ENCODE data around the gene FIGN. TPM values are rescaled to one million over a fixed set of nuclear protein-coding genes. Genes with fewer than 3 reads are reported as not detected.

The FIGN gene
- total RNA-seq, 2 donors from 2014 or later: 18.6 to 20.5 TPM

DNA sequence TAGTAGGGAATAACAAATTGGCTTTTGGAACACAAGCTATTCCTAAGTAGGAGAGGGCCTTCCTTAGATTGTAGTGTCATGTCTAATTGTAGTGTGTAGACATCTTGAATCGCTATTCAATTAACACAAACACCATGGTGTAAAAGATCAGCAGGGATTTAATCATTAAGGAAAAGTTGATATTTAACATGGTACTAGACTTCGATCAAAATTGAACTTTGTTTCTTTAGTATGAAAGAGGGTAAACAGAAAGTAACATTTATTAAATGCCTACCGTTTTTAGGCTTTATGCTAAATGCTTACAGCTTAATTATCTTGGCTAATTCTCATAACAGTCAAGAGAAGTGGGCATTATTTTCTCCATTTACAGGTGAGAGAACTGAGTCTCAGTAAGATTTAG, 37.5 kb upstream of the FIGN start:
- Histone ChIP-seq H3K4me3 (ENCODE audit: low read length) (no peak overlapping the region), H3K9ac (ENCODE audit: extremely low read depth, low read length, poor library complexity, severe bottlenecking) (no peak overlapping the region), H3K9me3 (ENCODE audit: control insufficient read depth, low read length) (no peaks in the 10 kb centered on the region), H3K4me1 (ENCODE audit: control insufficient read depth, insufficient read depth, low read length) (no peaks in the 10 kb centered on the region), H3K27me3 (ENCODE audit: control insufficient read depth, insufficient read depth, low read length, poor library complexity, severe bottlenecking) (no peaks in the 10 kb centered on the region), H3K27ac (ENCODE audit: low read depth, low read length) (no peak overlapping the region), H3K36me3 (ENCODE audit: control insufficient read depth, insufficient read depth, low read length) (no peaks in the 10 kb centered on the region)
- DNase-seq: no peak
- H3K27ac Mint-ChIP-seq: no peak overlapping the region
- H3K4me3 Mint-ChIP-seq: no peak overlapping the region
- no peaks in the 10 kb centered on the region for H3K4me1 Mint-ChIP-seq
- no peaks in the 10 kb centered on the region for H3K36me3 Mint-ChIP-seq (ENCODE audit: low read depth)
- H3K27me3 Mint-ChIP-seq (ENCODE audit: insufficient read depth): no peaks in the 10 kb centered on the region
- WGBS, 2 experiments (ENCODE audit: insufficient coverage in 1 of 2, insufficient read length in 1 of 2): 88% methylated on average over 2 of the region's 3 CpGs; no CpG with 5 or more reads in 1 of the 2 experiments
- TF ChIP-seq, protein P1, sequence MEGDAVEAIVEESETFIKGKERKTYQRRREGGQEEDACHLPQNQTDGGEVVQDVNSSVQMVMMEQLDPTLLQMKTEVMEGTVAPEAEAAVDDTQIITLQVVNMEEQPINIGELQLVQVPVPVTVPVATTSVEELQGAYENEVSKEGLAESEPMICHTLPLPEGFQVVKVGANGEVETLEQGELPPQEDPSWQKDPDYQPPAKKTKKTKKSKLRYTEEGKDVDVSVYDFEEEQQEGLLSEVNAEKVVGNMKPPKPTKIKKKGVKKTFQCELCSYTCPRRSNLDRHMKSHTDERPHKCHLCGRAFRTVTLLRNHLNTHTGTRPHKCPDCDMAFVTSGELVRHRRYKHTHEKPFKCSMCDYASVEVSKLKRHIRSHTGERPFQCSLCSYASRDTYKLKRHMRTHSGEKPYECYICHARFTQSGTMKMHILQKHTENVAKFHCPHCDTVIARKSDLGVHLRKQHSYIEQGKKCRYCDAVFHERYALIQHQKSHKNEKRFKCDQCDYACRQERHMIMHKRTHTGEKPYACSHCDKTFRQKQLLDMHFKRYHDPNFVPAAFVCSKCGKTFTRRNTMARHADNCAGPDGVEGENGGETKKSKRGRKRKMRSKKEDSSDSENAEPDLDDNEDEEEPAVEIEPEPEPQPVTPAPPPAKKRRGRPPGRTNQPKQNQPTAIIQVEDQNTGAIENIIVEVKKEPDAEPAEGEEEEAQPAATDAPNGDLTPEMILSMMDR (conservative IDR thresholded peaks at IDR 0.05): no peak
- no peaks in the 10 kb centered on the region for H3K9me3 Mint-ChIP-seq

GRCh38 chr2:163771596-163771995, 35.8 kb upstream of the FIGN start:
- H3K27ac Mint-ChIP-seq: no peak overlapping the region
- Histone ChIP-seq H3K27ac (ENCODE audit: low read depth, low read length) (no peak overlapping the region), H3K36me3 (ENCODE audit: control insufficient read depth, insufficient read depth, low read length) (no peaks in the 10 kb centered on the region), H3K4me1 (ENCODE audit: control insufficient read depth, insufficient read depth, low read length) (no peaks in the 10 kb centered on the region), H3K27me3 (ENCODE audit: control insufficient read depth, insufficient read depth, low read length, poor library complexity, severe bottlenecking) (no peaks in the 10 kb centered on the region), H3K9ac (ENCODE audit: extremely low read depth, low read length, poor library complexity, severe bottlenecking) (no peak overlapping the region), H3K9me3 (ENCODE audit: control insufficient read depth, low read length) (no peaks in the 10 kb centered on the region), H3K4me3 (ENCODE audit: low read length) (no peak overlapping the region)
- DNase-seq: no peak
- 83 to 100% methylated on average over 1 to 4 of the region's 4 CpGs for WGBS, 2 experiments (ENCODE audit: insufficient coverage in 1 of 2, insufficient read length in 1 of 2)
- no peaks in the 10 kb centered on the region for H3K4me1 Mint-ChIP-seq
- no peaks in the 10 kb centered on the region for H3K27me3 Mint-ChIP-seq (ENCODE audit: insufficient read depth)
- no peaks in the 10 kb centered on the region for H3K36me3 Mint-ChIP-seq (ENCODE audit: low read depth)
- no peaks in the 10 kb centered on the region for H3K9me3 Mint-ChIP-seq
- TF ChIP-seq, protein P1 (conservative IDR thresholded peaks at IDR 0.05): no peak
- no peak overlapping the region for H3K4me3 Mint-ChIP-seq

GRCh38 chr2:163768881-163769695, 33.3 kb upstream of the FIGN start:
- peaks cover 3% of the 10 kb centered on the region for H3K4me1 Mint-ChIP-seq
- no peaks in the 10 kb centered on the region for H3K4me1 ChIP-seq (ENCODE audit: control insufficient read depth, insufficient read depth, low read length)
- H3K36me3 ChIP-seq (ENCODE audit: control insufficient read depth, insufficient read depth, low read length): no peaks in the 10 kb centered on the region
- no peak overlapping the region for H3K27ac Mint-ChIP-seq
- DNase-seq: no peak
- H3K27ac ChIP-seq (ENCODE audit: low read depth, low read length): no peak overlapping the region
- H3K27me3 ChIP-seq (ENCODE audit: control insufficient read depth, insufficient read depth, low read length, poor library complexity, severe bottlenecking): no peaks in the 10 kb centered on the region
- no peaks in the 10 kb centered on the region for H3K36me3 Mint-ChIP-seq (ENCODE audit: low read depth)
- no peaks in the 10 kb centered on the region for H3K9me3 Mint-ChIP-seq
- WGBS, 2 experiments (ENCODE audit: insufficient coverage in 1 of 2, insufficient read length in 1 of 2): 94 to 96% methylated on average over 7 of the region's 7 CpGs
- no peak overlapping the region for H3K9ac ChIP-seq (ENCODE audit: extremely low read depth, low read length, poor library complexity, severe bottlenecking)
- no peak overlapping the region for H3K4me3 ChIP-seq (ENCODE audit: low read length)
- H3K9me3 ChIP-seq (ENCODE audit: control insufficient read depth, low read length): no peaks in the 10 kb centered on the region
- H3K27me3 Mint-ChIP-seq (ENCODE audit: insufficient read depth): no peaks in the 10 kb centered on the region
- H3K4me3 Mint-ChIP-seq: no peak overlapping the region
- TF ChIP-seq, protein P1 (conservative IDR thresholded peaks at IDR 0.05): no peak

All from endodermal cell (in vitro differentiated cells).